Left renal pelvis (tissue), 4 donors: Measurements from ENCODE around the gene COL16A1. TPM values are rescaled to one million over a fixed set of nuclear protein-coding genes. Genes with fewer than 3 reads are reported as not detected.

Source experiments
- DNase-seq, 4 donors: peaks; one replicate each; pipeline ENCODE4 v3.0.0-alpha.2; 2013; ENCODE audit warnings: low read depth in 4 of 4, low spot score in 3 of 4
- polyA plus RNA-seq, 4 donors: library from polyadenylated mRNA; unstranded; fragments of 120-200 nt; gene quantifications; one replicate each; pipeline ENCODE4 v1.2.1, GENCODE V29; 2013; ENCODE audit not compliant: insufficient read length in 4 of 4

COL16A1 gene
- polyA plus RNA-seq, 4 donors = 41.0 to 284 (median 54.4) TPM

GRCh38 chr1:31615414-31615813 lies 88.4 kb downstream of the COL16A1 start:
- DNase-seq = no peak

GRCh38 chr1:31614414-31615005 lies 89.3 kb downstream of the COL16A1 start:
- no peak for DNase-seq

- DNase-seq = peak in 1 of 4 donors; percentile 27
Measured at GRCh38 chr1:31609514-31610118, 94.2 kb downstream of the COL16A1 start.

GRCh38 chr1:31607360-31607759 lies 96.5 kb downstream of the COL16A1 start:
- DNase-seq = no peak

- no peak for DNase-seq
Measured at GRCh38 chr1:31605908-31606427, 97.8 kb downstream of the COL16A1 start.

Other genes starting within 250 kb of the COL16A1 start
- 10 to 100 TPM; 10.3 to 55.4 (median 39.6) TPM for gene TINAGL1, start 127.5 kb downstream of the COL16A1 start, polyA plus RNA-seq
- under 1 TPM; 0.09 to 0.19 (median 0.17) TPM for gene HCRTR1, start 86.3 kb downstream of the COL16A1 start, polyA plus RNA-seq
- gene PEF1, start 59.1 kb downstream of the COL16A1 start, polyA plus RNA-seq = 10 to 100 TPM; 57.0 to 77.3 (median 75.9) TPM
- 10 to 100 TPM; 12.0 to 26.6 (median 15.8) TPM for gene ADGRB2, start 60.3 kb upstream of the COL16A1 start, polyA plus RNA-seq
- under 1 TPM in 3 of 4 donors, not detected in 1; 0.26 to 0.37 (median 0.35) TPM for gene SPOCD1, start 112.0 kb upstream of the COL16A1 start, polyA plus RNA-seq
- 100 to 1,000 TPM; 195 to 284 (median 263) TPM for gene PTP4A2, start 234.4 kb upstream of the COL16A1 start, polyA plus RNA-seq